Vagina (tissue), 2 donors: ENCODE results near the gene ISCU. TPM values are rescaled to one million over a fixed set of nuclear protein-coding genes. Genes with fewer than 3 reads are reported as not detected.

Experiments used
- DNase-seq, 2 donors: peaks; one replicate each; pipeline ENCODE4 v3.0.0-alpha.2; 2017; ENCODE audit errors: extremely low spot score in 2 of 2
- H3K27ac ChIP-seq: fragments of 200-600 bp; sonication (generic); one replicate; pipeline ENCODE4 v1.5.1; 2019
- H3K27me3 ChIP-seq: fragments of 200-600 bp; sonication (generic); one replicate; pipeline ENCODE4 v1.5.1; 2019
- H3K36me3 ChIP-seq, 2 donors: fragments of 200-600 bp; sonication (generic); one replicate each; pipeline ENCODE4 v1.5.1; 2017 to 2019
- H3K4me1 ChIP-seq: fragments of 200-600 bp; sonication (generic); one replicate; pipeline ENCODE4 v1.5.1; 2019
- H3K4me3 ChIP-seq, 2 donors: fragments of 200-600 bp; sonication (generic); 1 replicate in 1 of 2; 2 replicates in 1 of 2; pipeline ENCODE4 v1.5.1; 2016 to 2019
- H3K9me3 ChIP-seq: fragments of 200-600 bp; sonication (generic); one replicate; pipeline ENCODE4 v1.5.1; 2019
- CTCF ChIP-seq, 3 experiments: fragments of 450-650 bp in 2 of 3; fragments of 200-600 bp in 1 of 3; sonication (generic) in 1 of 3; IDR thresholded peaks; one replicate each; pipeline ENCODE4 v1.5.1; 2017 to 2019; ENCODE audit warnings: antibody characterized with exemption in 3 of 3, mild to moderate bottlenecking in 2 of 3, moderate library complexity in 2 of 3
- POLR2A ChIP-seq, 2 donors: fragments of 450-650 bp; IDR thresholded peaks; one replicate each; pipeline ENCODE4 v1.6.1; 2017; ENCODE audit warnings: antibody characterized with exemption in 2 of 2, mild to moderate bottlenecking in 2 of 2, moderate library complexity in 2 of 2
- POLR2AphosphoS5 ChIP-seq, 2 donors: sonication (generic); formaldehyde crosslinking; IDR thresholded peaks; one replicate each; pipeline ENCODE4 v1.9.0; 2017; ENCODE audit warnings: antibody characterized with exemption in 2 of 2, mild to moderate bottlenecking in 2 of 2, low read depth in 1 of 2; ENCODE audit not compliant: insufficient read depth in 1 of 2
- intact Hi-C: fragments of 100-400 bp; cut with DNase I; formaldehyde crosslinking; loops from one replicate; pipeline ENCODE4 v1.15.1; 2023
- total RNA-seq: library from RNA; depleted of rRNA; stranded (reverse); fragments of >200 nt; gene quantifications from one replicate; pipeline ENCODE4 v1.2.3, GENCODE V29; 2016

The ISCU gene
- total RNA-seq, 1 donor from 2014 or later: 167 TPM

- Histone ChIP-seq H3K4me3 (no peak overlapping the region), H3K27ac (no peak overlapping the region), H3K27me3 (no peaks in the 10 kb centered on the region), H3K36me3 (no peaks in the 10 kb centered on the region), H3K9me3 (no peaks in the 10 kb centered on the region), H3K4me1 (peaks cover 6% of the 10 kb centered on the region)
- no peak for TF ChIP-seq POLR2A (IDR thresholded peaks at IDR 0.05)
- TF ChIP-seq CTCF (IDR thresholded peaks at IDR 0.05): no peak
- TF ChIP-seq POLR2AphosphoS5 (IDR thresholded peaks at IDR 0.05; ENCODE audit: insufficient read depth in 1 of 2, low read depth in 1 of 2): no peak
- no peak for DNase-seq
- intact Hi-C loops: no loop called here
These were observed 14.4 kb downstream of the ISCU start for GRCh38 chr12:108576660-108577234.

GRCh38 chr12:108577458-108577857 is 15.1 kb downstream of the ISCU start:
- no peak for TF ChIP-seq POLR2A (IDR thresholded peaks at IDR 0.05)
- no peak for TF ChIP-seq CTCF (IDR thresholded peaks at IDR 0.05)
- TF ChIP-seq POLR2AphosphoS5 (IDR thresholded peaks at IDR 0.05; ENCODE audit: insufficient read depth in 1 of 2, low read depth in 1 of 2): no peak
- Histone ChIP-seq H3K27me3 (no peaks in the 10 kb centered on the region), H3K36me3 (no peaks in the 10 kb centered on the region), H3K27ac (no peak overlapping the region), H3K9me3 (no peaks in the 10 kb centered on the region), H3K4me3 (no peak overlapping the region), H3K4me1 (peaks cover 6% of the 10 kb centered on the region)
- no peak for DNase-seq
- intact Hi-C loops: no loop called here

GRCh38 chr12:108578264-108578663 is 15.9 kb downstream of the ISCU start:
- intact Hi-C loops: no loop called here
- DNase-seq: no peak
- Histone ChIP-seq H3K27me3 (no peaks in the 10 kb centered on the region), H3K9me3 (no peaks in the 10 kb centered on the region), H3K27ac (peak overlapping the region; percentile 64), H3K4me3 (no peak overlapping the region), H3K36me3 (no peaks in the 10 kb centered on the region), H3K4me1 (peaks cover 6% of the 10 kb centered on the region)
- TF ChIP-seq POLR2A (IDR thresholded peaks at IDR 0.05) (no peak), CTCF (IDR thresholded peaks at IDR 0.05) (no peak), POLR2AphosphoS5 (IDR thresholded peaks at IDR 0.05; ENCODE audit: insufficient read depth in 1 of 2, low read depth in 1 of 2) (no peak)

GRCh38 chr12:108578813-108579212 is 16.4 kb downstream of the ISCU start:
- no peak overlapping the region for H3K4me3 ChIP-seq
- no peaks in the 10 kb centered on the region for H3K9me3 ChIP-seq
- peaks cover 9% of the 10 kb centered on the region for H3K4me1 ChIP-seq
- intact Hi-C loops: no loop called here
- H3K27ac ChIP-seq: peak overlapping the region; percentile 64
- no peak for TF ChIP-seq POLR2AphosphoS5 (IDR thresholded peaks at IDR 0.05; ENCODE audit: insufficient read depth in 1 of 2, low read depth in 1 of 2)
- TF ChIP-seq POLR2A (IDR thresholded peaks at IDR 0.05): no peak
- TF ChIP-seq CTCF (IDR thresholded peaks at IDR 0.05): no peak
- DNase-seq: no peak
- no peaks in the 10 kb centered on the region for H3K27me3 ChIP-seq
- no peaks in the 10 kb centered on the region for H3K36me3 ChIP-seq

- Histone ChIP-seq H3K36me3 (no peaks in the 10 kb centered on the region), H3K4me1 (peaks cover 11% of the 10 kb centered on the region), H3K27ac (peak overlapping the region; percentile 61), H3K27me3 (no peaks in the 10 kb centered on the region), H3K4me3 (no peak overlapping the region), H3K9me3 (no peaks in the 10 kb centered on the region)
- intact Hi-C loops: no loop called here
- TF ChIP-seq POLR2A (IDR thresholded peaks at IDR 0.05): no peak
- TF ChIP-seq CTCF (IDR thresholded peaks at IDR 0.05): no peak
- TF ChIP-seq POLR2AphosphoS5 (IDR thresholded peaks at IDR 0.05; ENCODE audit: insufficient read depth in 1 of 2, low read depth in 1 of 2): peak in 1 of 2 donors; percentile 21
- DNase-seq: peak in 1 of 2 donors; percentile 95
These were observed 18.1 kb downstream of the ISCU start for GRCh38 chr12:108580531-108580930.
